Transverse colon (tissue), 3 donors: ENCODE measurements around the gene MEAF6.

Experiments used
- CTCF ChIP-seq, 5 experiments: fragments of 200-600 bp in 3 of 5; fragments of 450-650 bp in 2 of 5; sonication (generic) in 3 of 5; IDR thresholded peaks; 1 replicate in 2 of 5; 2 replicates in 3 of 5; pipeline ENCODE4 v1.5.1; 2016 to 2017; ENCODE audit warnings: antibody characterized with exemption in 5 of 5, inconsistent platforms in 3 of 5, mild to moderate bottlenecking in 2 of 5, moderate library complexity in 1 of 5
- POLR2A ChIP-seq: fragments of 450-650 bp; IDR thresholded peaks from one replicate; pipeline ENCODE4 v1.6.1; 2016; ENCODE audit warnings: antibody characterized with exemption, mild to moderate bottlenecking, moderate library complexity

- TF ChIP-seq CTCF (IDR thresholded peaks at IDR 0.05) (no peak), POLR2A (no peak)
Measured at GRCh38 chr1:37495875-37496274, 18.7 kb downstream of the MEAF6 start.
